GM19463 (cell line): ENCODE data around the gene LRRC74B.
"Not testable (repeated sequence)": the region's sequence is repeated elsewhere in the genome, so short reads cannot be mapped to it uniquely, and the experiment has no call there.

Experiments
- ATAC-seq: cut with Tn5 transposase; IDR thresholded peaks from one replicate; pipeline ENCODE4 v1.9.1; 2021; ENCODE audit warnings: mild to moderate bottlenecking, moderate library complexity; ENCODE audit not compliant: unreplicated experiment

The LRRC74B gene

DNA sequence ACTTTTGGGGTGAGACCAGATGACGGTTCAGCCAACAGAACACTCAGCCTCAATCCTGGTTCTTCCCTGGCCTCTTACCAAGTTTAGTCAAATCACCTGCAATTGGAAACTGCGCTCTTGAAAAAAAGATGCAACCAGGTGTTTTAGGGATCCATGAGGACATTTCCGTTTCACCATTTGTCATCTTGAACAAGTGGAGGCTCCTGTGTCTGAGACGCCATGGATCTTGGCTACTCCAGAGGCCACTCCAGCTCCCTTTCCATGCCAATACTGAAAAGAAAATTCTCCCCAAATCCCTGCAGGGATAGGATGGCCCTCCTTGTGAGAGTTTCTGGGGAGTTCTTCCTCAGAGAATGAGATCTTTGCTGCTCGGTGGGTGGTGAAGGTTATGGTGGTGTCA, 27.7 kb downstream of the LRRC74B start:
- no peak for ATAC-seq

DNA sequence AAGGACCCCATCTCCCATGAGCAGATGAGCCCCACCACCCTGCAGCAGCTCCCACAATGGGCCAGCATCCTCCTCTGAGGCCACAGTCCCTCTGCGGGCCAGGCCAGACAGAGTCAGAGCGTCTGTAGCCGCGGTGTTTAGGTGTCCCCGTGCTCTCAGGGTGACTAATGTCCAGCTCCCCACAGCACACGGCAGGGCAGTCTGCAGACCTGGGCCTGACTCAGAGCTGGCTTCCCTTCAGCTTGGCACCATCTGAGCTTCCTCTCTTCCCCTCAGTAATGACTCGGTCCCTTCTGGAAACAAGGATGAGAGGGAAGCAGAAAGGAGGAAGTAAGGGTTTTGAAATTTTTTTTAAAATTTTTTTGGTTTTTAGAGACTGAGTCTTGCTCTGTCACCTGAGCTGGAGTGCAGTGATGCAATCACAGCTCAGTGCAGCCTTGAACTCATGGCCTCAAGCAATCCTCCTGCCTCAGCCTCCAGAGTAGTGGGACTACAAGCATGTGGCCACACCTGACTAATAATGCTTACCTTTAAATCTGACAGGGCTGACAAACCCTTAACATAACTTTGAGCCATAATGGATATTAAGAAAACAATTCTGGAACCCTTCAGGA, 28.5 kb downstream of the LRRC74B start:
- ATAC-seq: no peak

DNA sequence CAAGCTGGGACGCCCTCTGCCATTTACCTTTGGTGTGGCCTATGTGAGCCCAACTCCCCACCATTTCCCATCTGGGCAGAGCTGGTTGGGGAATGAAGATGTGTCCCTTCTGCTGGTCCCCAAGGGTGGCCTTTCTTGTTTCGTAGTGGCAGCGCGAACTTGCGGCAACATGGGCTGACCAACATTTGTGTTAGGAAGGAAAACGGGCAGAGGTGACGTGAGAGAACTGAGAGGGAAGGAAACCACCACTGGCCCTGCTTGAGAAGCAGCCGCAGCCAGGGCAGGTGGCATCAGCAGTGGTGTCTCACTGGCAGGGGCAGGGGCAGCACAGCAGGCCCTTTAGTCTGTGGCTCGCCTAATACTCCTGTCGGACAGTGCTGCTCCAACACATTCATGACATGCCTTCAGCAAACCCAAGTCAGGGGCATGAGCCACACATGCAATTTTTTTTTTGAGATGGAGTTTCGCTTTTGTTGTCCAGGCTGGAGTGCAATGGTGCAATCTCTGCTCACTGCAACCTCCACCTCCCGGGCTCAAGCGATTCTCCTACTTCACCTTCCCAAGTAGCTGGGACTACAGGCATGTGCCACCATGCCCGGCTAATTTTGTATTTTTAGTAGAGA, 29.9 kb downstream of the LRRC74B start:
- no peak for ATAC-seq

DNA sequence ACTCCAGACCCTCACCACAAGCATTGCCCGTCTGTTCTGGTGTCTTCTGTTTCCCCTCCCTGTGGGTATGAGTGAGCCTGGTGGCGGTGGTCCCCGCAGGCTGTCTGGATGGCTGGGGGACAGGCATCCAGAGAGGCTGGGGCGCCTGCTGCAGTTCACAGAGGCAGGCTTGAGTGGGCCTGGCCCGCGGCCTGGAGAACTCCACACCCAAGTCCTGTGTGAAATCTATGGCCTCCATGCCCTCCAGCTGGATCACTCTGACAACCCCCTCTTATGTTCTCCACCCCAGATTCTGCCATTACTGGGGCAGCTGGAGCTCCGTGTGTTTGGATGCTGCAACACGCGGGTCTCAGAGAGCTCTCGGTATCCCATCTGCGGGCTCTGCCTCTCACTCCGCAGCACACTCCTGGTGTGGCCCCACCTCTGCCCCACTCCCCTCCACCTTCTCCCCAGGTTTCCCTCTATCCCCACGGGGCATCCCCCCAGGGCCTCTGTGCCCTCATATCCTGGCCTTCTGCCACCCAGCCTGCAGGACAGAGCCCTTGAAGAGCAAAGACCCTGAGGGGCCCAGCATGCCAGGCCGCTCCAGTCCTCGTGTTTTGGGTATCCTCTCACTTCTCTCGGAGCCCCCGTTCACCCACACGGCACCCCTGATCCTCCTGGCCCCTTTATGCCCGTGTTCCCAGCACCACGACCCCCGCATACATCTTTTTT, 31.3 kb downstream of the LRRC74B start:
- no peak for ATAC-seq

DNA sequence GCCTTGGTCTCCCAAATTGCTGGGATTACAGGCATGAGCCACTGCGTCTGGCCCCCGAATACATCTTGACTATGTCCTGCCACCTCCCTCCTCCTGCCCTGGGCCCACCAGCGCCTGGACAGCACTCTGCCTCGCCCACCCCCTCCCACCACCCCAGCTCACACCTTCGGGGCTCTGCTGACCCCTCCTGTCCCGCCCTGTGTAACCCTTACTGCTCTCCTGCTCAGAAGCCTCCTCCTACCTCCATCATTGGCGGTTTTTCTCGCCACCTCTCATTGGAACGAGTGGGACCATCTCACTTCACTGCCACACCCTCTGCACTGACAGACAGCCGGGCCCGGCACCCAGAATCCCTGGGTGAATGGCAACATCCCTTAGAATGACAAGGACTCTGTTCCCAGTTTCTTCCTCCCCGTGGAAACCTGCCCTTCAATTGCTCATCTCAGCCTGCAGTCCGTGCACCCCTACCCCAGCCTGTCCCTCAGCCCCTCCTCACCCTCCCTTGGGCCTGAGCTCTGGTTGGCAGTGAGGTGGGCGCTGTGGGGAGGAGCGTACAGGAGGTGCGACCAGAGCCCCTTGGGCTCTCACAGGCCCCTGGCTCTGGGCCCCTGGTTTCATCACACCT, 32.2 kb downstream of the LRRC74B start:
- no peak for ATAC-seq

DNA sequence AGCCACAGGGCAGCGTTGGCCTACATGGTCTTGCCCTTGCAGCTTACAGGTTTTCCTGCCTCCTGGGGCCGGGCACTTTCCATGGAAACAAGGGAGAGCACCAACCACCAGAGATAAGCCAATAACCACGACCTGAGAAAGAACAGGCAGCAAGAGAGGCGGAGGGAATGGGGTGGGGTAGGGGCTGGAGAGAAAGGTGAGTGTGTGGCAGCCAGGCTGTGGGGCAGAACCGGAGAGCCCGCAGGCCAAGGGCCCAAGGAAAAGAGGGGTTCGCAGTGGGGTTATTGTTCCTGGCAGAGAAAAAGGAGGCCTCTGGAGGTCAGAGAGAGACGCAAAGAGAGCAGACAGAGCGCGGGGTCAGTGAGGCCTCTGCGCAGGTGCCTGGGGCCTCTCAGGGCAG, 33.2 kb downstream of the LRRC74B start:
- no peak for ATAC-seq

DNA sequence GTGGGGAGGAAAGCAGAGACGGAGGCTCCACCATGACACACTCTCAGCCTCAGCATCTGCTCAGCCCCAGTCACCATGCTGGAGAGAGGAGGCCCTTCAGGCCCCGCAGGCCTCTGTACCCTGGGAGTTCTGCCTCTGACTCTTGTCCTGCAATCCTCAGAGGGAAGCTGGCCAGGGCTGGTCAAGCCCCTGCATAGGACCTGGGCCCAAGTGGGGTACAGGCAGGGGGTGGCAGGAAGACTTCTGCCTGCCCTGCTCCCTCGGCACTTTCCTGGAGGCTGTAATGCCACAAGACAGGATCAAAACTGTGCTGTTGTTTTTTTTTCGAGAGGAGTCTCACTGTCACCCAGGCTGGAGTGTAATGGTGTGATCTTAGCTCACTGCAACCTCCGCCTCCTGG, 33.7 kb downstream of the LRRC74B start:
- no peak for ATAC-seq

DNA sequence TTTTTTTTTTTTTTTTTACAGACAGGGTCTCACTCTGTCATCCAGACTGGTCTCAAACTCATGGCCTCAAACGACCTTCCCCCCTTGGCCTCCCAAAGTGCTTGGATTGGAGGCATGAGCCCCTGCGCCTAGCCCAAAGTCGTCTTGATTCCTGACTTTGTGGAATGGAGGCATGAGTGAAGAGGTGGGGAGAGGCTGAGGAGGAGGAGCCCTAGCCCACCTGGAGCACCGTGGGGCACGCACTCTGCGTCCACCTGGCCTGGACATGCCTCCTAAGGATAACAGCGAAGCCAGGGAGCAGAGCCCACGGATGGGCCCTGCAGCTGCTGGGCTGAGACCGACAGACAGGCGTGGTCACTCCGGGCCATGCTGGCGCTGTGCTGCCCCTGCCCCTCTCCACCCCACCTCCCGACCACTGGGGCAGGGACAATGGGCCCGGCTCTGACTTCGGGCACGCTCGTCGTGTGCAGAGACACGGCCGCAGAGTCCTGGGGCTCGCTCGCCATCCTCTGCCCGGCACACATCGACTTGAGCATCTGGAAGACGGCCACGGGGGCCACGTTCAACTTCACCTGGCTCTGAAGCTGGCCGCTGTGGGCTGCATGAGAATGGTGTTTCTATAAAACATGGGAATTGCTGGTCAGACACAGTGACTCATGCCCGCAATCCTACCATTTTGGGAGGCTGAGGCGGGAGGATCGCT, 34.8 kb downstream of the LRRC74B start:
- ATAC-seq: no peak

DNA sequence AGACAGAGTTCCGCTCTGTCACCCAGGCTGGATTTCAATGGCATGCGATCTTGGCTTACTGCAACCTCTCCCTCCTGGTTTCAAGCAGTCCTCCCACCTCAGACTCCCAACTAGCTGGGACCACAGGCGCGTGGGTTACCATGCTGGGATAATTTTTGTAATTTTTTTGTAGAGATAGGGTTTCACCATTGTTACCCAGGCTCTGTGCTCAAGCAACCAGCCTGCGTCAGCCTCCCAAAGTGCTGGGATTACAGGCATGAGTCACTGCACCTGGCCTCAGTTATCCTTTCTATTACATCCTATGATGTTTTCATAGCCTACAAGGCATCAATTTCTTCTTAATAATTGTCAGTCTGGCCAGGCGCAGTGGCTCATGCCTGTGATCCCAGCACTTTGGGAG, 36.5 kb downstream of the LRRC74B start:
- ATAC-seq: no peak

DNA sequence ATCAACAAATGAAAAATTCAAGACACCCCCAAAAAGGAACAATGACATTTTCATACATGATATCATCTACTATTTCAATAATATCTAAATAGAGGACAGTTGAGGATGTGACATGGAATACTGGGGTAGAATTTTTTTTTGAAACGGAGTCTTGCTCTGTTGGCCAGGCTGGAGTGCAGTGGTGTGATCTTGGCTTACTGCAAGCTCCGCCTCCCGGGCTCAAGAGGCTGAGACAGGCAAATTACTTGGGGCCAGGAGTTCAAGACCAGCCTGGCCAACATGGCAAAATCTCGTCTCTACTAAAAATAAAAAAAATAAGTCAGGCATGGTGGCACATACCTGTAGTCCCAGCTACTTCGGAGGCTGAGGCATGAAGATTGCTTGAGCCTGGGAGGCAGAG, 41.4 kb downstream of the LRRC74B start:
- ATAC-seq: no peak

DNA sequence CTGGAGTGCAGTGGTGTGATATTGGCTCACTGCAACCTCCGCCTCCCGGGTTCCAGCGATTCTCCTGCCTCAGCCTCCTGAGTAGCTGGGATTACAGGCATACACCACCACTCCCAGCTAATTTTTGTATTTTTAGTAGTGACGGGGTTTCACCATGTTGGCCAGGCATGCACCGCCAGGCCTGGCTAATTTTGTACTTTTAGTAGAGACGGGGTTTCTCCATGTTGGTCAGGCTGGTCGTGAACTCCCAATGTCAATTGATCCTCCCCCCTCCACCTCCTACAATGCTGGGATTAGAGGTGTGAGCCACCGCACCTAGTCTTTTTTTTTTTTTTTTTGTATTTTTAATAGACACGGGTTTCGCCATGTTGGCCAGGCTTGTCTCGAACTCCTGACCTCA, 42.2 kb downstream of the LRRC74B start:
- ATAC-seq: not testable (repeated sequence)

DNA sequence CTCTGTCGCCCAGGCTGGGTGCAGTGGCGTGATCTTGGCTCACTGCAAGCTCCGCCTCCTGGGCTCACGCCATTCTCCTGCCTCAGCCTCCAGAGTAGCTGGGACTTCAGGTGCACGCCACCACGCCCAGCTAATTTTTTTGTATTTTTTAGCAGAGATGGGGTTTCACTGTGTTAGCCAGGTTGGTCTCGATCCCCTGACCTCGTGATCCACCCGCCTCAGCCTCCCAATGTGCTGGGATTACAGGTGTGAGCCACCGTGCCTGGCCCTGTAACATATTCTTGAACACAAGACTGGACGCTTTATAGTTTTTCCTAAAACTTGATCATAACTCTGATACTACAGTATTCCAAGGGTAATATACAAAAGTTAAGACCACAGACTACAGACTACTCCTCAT, 45.5 kb downstream of the LRRC74B start:
- ATAC-seq: not testable (repeated sequence)

DNA sequence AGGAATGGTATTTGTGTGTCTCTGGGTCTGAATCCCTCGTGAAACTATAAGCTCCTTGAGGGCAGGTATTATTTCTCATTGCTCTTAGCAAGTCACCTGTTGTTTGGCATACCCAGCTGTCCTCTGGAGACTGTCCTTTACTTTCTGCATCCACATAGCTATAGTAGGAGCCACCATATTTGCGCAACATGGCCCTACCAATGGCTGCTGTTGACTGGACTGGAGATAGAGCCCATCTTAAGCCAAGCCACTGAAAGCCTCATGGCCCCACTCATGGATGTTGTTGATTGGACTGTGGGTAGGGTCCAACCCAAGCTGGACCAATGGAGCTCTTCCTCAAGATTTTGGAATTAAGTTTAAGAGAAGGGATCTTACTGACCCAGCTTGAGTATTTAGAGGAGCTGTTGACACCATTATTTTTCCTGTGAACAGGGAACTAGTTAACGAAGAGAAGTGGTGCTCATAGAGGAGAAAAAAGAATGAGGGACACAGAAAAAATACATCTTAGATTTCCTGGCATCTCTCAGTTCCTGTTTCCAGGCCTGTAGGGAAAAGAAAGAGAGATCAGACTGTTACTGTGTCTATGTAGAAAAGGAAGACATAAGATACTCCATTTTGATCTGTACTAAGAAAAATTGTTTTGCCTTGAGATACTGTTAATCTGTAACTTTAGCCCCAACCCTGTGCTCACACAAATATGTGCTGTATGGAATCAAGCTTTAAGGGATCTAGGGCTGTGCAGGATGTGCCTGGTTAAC, 47.2 kb downstream of the LRRC74B start:
- no peak for ATAC-seq

DNA sequence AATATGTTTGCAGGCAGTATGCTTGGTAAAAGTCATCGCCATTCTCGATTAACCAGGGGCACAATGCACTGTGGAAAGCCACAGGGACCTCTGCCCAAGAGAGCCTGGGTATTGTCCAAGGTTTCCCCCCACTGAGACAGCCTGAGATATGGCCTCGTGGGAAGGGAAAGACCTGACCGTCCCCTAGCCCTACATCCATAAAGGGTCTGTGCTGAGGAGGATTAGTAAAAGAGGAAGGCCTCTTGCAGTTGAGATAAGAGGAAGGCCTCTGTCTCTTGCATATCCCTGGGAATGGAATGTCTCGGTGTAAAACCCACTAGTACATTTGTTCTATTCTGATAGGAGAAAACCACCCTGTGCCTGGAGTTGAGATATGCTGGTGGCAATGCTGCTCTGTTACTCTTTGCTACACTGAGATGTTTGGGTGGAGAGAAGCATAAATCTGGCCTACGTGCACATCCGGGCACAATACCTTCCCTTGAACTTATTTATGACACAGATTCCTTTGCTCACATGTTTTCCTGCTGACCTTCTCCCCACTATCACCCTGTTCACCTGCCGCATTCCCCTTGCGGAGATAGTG, 47.9 kb downstream of the LRRC74B start:
- not testable (repeated sequence) for ATAC-seq

DNA sequence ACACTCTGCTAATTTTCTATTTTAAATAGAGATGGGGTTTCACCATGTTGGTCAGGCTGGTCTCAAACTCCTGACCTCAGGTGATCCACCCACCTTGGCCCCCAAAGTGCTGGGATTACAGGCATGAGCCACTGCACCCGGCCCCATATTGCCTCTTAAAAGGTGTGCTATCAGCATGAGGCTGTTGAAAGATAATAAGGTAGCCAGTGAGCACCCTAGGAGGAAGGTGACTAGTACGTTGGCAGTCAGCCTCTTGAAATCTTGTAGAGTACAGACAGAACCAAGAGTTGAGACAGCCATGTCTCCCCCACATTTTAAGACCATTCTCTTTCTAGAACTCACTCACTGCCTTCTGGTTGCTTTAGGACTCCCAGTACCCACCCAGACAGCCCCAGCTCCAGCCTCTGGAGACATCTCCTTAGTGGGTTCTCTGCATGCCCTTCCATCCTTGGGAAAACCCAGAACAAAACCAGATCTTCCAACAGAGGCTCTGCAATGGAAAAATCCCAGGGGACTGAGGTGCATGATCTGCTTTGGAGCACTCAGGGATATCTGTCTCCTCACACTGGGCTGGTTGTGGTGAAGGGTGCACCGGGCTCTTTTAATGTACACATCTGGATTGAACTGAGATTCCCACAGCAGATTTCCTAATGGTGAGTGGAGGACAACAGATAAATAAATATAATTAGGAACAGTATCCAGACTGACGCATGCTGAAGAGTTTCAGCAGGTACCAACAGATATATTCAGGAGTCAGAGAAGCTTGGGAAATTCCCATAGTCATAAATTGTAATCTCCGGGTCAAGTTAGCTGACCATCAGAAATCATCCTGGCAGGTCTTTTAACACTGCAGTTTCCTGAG, 49.4 kb downstream of the LRRC74B start:
- no peak for ATAC-seq

DNA sequence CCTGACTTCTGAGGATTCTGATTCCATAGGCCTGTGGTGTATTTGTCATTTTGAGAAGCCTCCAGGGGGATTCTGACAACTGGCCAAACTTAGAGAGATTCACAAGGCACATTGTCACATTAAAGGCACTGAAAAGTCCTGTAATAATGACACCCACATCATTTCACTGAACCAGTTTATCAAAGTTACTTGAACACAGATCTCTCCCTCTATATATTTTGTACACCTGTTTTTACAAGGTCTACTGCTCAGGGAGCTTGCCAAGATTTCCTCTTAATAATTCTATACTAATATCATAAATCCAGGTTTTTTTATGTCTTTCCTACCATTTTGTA, 50.0 kb downstream of the LRRC74B start:
- no peak for ATAC-seq

DNA sequence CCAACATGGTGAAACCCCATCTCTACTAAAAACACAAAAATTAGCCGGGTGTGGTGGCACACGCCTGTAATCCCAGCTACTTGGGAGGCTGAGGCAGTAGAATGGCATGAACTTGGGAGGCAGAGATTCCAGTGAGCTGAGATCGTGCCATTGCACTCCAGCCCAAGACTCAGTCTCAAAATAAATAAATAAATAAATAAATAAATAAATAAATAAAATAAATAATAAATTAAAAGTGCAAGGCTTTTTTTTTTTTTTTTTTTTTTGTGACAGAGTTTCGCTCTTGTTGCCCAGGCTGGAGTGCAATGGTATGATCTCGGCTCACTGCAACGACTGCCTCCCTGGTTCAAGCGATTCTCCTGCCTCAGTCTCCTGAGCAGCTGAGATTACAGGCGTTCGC, 51.1 kb downstream of the LRRC74B start:
- not testable (repeated sequence) for ATAC-seq

DNA sequence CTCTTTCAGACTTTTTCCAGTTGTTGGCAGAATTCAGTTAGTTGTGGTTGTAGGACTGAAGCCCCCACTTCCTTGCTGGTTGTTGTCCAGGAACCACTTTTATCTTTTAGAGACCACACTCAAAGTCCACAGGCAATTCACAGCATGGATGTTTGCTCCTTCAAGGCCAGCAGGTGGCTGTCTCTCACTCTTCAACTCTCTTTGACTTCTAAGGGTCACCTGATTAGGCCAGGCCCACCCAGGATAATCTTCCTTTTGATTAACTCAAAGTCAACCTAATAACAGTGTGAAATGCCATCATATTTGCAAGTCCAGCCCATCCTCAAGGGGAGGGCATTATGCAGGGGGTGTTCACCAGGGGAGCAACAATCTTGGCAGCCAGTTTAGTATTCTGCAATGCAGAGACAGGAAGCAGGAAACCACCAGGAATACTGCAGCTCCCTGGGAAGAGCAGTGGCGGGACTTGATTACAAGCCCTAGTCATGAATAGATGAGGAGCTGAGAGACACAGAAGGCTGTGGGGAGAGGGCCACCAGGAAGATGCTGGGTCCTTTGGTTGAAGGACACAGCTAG, 52.4 kb downstream of the LRRC74B start:
- no peak for ATAC-seq

DNA sequence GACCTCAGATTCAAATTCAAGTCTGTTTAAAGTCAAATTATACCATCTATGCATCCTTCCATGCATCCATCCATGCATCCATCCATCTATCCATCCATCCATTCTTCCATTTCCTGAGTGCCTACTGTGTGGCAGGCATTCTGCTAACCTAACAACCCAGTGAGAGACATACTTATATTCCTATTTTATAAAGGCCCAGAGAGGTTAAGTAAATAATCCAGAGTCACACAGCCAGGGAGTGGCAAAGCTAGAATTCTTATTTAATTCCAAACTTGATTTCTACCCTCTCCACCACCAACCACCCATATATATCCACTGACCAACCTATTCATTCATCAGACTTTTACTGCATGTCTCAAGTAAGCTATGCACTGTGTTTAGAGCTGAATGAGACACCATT, 53.8 kb downstream of the LRRC74B start:
- no peak for ATAC-seq
